DMS153 treated with DMSO at 0.1 percent for 48 hours (cell line): ENCODE data around the gene MARCHF3.
"Not testable (repeated sequence)": the region's sequence is repeated elsewhere in the genome, so short reads cannot be mapped to it uniquely, and the experiment has no call there.

Source experiments
- DNase-seq: peaks from one replicate; lab custom pipeline; 2025; ENCODE audit not compliant: unreplicated experiment; lab: John Stamatoyannopoulos, UW

Gene MARCHF3

GRCh38 chr5:127012916-127013315 lies 17.4 kb downstream of the MARCHF3 start:
- DNase-seq = no peak

GRCh38 chr5:127011961-127012644 lies 18.3 kb downstream of the MARCHF3 start:
- DNase-seq = no peak

GRCh38 chr5:127011153-127011552 lies 19.2 kb downstream of the MARCHF3 start:
- no peak for DNase-seq

- no peak for DNase-seq
Measured at GRCh38 chr5:127010362-127010761, 20.0 kb downstream of the MARCHF3 start.

- DNase-seq = no peak
Measured at GRCh38 chr5:127009784-127010183, 20.6 kb downstream of the MARCHF3 start.

GRCh38 chr5:127008300-127008975 lies 21.9 kb downstream of the MARCHF3 start:
- DNase-seq = no peak

- DNase-seq = no peak
Measured at GRCh38 chr5:127007522-127007921, 22.8 kb downstream of the MARCHF3 start.

GRCh38 chr5:127006744-127007143 lies 23.6 kb downstream of the MARCHF3 start:
- no peak for DNase-seq

- not testable (repeated sequence) for DNase-seq
Measured at GRCh38 chr5:127005282-127005681, 25.1 kb downstream of the MARCHF3 start.

GRCh38 chr5:127004721-127005120 lies 25.6 kb downstream of the MARCHF3 start:
- DNase-seq = no peak

GRCh38 chr5:127003798-127004495 lies 26.4 kb downstream of the MARCHF3 start:
- no peak for DNase-seq

- no peak for DNase-seq
Measured at GRCh38 chr5:127002390-127002789, 28.0 kb downstream of the MARCHF3 start.

- DNase-seq = no peak
Measured at GRCh38 chr5:127001621-127002296, 28.6 kb downstream of the MARCHF3 start.

- DNase-seq = no peak
Measured at GRCh38 chr5:126998895-126999570, 31.3 kb downstream of the MARCHF3 start.

- DNase-seq = no peak
Measured at GRCh38 chr5:126998201-126998631, 32.1 kb downstream of the MARCHF3 start.

- DNase-seq = no peak
Measured at GRCh38 chr5:126995689-126996088, 34.7 kb downstream of the MARCHF3 start.

GRCh38 chr5:126995039-126995438 lies 35.3 kb downstream of the MARCHF3 start:
- no peak for DNase-seq

- DNase-seq = no peak
Measured at GRCh38 chr5:126994485-126994884, 35.9 kb downstream of the MARCHF3 start.

GRCh38 chr5:126988021-126988569 lies 42.3 kb downstream of the MARCHF3 start:
- DNase-seq = no peak

GRCh38 chr5:126987271-126987899 lies 43.0 kb downstream of the MARCHF3 start:
- DNase-seq = no peak
